HG03354 (cell line): ENCODE data around the gene HAGHL.

Experiments used
- ATAC-seq: cut with Tn5 transposase; IDR thresholded peaks from one replicate; pipeline ENCODE4 v1.9.1; 2021; ENCODE audit warnings: mild to moderate bottlenecking; ENCODE audit not compliant: unreplicated experiment, poor library complexity, severe bottlenecking

Gene HAGHL

DNA sequence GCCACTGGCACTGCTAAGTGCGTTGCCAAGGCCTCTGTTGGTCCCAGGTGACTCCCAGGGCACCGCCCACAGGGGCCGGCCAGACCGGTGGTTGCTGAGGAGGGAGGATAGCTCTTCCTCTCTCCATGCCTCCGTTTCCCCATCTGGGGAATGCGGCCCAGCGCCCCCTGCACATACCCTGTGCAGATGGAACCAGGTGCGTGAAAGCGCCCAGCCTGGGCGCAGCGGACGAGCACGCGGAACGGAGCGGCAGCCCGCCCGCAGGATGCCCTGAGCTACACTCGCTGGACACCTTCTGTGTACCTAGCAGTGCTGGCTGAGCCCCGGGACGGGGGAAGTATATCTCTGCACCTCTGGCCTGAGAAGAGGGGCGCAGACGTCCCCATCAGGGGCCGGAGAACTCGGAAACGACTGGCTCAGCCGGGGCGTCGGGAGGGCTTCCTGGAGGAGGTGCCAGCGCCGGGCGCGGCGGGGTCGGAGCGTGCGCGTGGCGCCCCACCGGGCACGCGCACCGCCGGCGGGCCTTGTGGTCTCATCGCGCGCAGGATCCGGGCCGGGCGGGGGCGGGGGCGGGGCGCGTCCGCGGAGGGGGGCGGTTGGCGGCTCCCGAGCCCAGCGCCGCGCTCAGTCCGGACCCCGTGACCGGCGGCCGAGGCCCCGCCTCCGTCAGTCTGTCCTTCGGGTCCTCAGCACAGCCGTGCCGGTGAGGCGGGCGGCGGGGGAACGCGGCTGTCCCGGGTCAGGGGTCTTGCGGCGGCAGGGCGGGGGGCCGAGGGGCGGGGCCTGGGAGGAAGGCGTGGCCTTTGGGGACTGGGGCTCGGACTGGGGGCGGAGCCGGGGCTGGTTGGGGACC, at the start of gene HAGHL, which contains the start of gene CCDC78:
Gene HAGHL (plus strand): TSS at position 669 of the 853 bp plus-strand sequence. CDS start 404 bp downstream, outside the sequence.
Gene CCDC78 (minus strand): TSS at position 6 of the 853 bp plus-strand sequence. CDS start 76 bp downstream, outside the sequence.
- peak; percentile 39 for ATAC-seq

DNA sequence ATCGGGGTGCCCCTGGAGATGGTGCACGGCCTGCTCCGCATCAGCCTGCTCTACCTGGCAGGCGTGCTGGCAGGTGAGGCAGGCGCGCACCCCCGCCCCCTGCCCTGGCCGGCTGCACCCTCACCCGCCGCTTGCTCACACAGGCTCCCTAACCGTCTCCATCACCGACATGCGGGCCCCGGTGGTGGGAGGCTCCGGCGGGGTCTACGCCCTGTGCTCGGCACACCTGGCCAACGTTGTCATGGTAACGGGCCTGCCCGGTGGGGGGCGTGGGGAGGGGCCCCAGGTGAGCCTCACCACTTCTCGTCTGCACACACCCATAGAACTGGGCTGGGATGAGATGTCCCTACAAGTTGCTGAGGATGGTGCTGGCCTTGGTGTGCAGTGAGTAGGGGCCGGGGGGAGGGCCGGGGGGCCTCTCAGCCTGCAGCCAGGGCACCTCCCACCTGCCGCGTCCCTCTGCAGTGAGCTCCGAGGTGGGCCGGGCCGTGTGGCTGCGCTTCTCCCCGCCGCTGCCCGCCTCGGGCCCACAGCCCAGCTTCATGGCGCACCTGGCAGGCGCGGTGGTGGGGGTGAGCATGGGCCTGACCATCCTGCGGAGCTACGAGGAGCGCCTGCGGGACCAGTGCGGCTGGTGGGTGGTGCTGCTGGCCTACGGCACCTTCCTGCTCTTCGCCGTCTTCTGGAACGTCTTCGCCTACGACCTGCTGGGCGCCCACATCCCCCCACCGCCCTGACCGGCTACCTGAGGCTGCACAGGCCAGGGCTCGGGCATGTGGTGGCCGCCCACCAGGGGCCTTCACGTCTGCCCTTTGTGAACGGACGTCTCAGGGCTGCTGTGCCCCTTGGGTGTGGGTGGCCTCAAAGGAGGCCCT, 49.4 kb upstream of the HAGHL start:
- no peak for ATAC-seq

- no peak for ATAC-seq
These were observed 48.6 kb upstream of the HAGHL start for GRCh38 chr16:678209-678857.

GRCh38 chr16:678858-679813, 47.8 kb upstream of the HAGHL start:
- ATAC-seq, result no peak

DNA sequence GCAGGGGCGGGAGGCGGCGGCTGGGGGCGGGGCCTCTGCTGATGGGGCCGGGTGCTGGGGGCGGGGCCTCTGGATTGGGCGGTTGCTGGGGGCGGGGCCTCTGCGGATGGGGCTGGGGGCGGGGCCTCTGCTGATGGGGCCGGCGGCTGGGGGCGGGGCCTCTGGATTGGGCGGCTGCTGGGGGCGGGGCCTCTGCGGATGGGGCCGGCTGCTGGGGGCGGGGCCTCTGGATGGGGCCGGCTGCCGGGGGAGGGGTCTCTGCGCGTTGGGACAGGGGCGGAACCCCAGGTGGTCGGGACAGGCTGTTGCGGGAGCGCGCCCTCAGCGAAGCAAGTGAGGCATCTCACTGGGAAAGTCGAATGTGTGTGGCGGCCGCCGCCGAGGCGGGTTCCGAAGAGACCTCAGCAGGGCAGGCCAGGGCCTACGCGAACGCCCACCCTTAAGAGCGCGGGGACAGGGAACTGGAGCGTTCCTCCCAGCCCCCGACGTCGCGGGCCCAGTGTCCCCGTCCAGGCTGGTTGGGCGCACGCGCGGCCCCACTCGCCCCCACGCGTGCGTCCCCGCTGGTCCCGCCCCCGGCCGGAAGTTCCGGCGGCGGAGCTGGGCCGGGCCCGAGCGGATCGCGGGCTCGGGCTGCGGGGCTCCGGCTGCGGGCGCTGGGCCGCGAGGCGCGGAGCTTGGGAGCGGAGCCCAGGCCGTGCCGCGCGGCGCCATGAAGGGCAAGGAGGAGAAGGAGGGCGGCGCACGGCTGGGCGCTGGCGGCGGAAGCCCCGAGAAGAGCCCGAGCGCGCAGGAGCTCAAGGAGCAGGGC, 46.9 kb upstream of the HAGHL start, which contains the start of gene STUB1:
Gene STUB1 (plus strand): TSS at position 597 of the 811 bp plus-strand sequence. CDS start 116 bp downstream, at position 713.
- peak; percentile 47 for ATAC-seq

GRCh38 chr16:680625-680945, 46.3 kb upstream of the HAGHL start:
- ATAC-seq, result no peak

DNA sequence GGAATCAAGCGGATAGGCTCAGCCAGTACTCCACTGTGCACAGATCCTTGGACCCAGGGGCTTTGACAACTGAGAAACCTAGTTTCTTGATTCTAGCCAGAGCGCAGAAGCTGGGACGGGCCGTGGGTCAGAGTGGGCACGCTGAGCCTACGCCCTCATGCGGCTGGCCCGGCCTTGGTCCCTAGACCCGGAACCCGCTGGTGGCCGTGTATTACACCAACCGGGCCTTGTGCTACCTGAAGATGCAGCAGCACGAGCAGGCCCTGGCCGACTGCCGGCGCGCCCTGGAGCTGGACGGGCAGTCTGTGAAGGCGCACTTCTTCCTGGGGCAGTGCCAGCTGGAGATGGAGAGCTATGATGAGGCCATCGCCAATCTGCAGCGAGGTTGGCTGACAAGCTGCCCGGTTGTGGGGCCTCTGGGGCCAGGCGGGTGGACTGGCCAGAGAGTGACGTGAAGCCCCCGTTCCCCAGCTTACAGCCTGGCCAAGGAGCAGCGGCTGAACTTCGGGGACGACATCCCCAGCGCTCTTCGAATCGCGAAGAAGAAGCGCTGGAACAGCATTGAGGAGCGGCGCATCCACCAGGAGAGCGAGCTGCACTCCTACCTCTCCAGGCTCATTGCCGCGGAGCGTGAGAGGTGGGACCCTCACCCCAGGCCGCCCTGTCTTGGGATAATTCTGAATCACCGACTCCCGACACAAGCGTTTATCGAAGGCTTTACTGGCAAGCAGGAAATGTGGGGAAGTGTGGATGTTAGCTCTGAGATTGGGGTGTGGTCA, 45.8 kb upstream of the HAGHL start:
- ATAC-seq, result no peak

GRCh38 chr16:681746-682427, 45.0 kb upstream of the HAGHL start:
- no peak for ATAC-seq

- no peak for ATAC-seq
These were observed 44.2 kb upstream of the HAGHL start for GRCh38 chr16:682493-683395.

GRCh38 chr16:683396-684070, 43.4 kb upstream of the HAGHL start:
- no peak for ATAC-seq

DNA sequence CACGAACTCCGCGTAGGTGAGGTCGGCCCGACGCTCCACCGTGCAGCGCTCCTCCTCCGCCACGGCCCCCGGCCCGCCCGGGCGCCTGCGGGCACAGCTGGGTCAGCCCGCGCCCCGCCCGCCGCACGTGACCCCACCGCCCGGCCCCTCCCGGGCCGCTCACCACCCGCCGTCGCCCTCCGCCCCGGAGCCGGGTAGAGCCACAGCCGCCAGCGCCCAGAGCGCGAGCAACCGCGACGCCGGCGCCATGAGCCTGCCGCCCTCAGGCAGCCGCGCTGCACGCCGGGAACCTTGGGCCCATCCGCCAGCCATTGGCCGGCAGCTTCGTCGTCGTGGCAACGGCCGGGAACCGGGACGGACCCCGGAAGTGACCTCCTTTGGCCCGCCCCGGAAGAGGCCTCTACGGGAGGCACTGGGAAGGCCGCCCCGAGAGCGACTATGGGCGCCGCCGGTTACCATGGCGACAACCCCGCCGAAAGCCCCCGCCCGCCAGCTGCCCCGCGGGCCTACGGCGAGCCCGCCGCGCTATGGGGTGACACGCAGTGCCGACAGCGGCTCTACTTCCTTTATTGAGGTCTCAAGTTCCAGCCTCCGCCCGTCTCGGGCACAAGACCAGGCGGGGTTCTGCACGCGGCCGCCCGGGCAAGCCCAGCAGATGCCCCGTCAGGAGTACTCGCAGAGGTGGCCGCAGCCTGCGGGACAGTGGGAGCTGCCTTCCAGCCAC, 42.7 kb upstream of the HAGHL start, which contains the start of gene JMJD8:
Gene JMJD8 (minus strand): TSS at position 264 of the 724 bp plus-strand sequence. CDS start 15 bp downstream, at position 249.
- ATAC-seq, result peak; percentile 62

DNA sequence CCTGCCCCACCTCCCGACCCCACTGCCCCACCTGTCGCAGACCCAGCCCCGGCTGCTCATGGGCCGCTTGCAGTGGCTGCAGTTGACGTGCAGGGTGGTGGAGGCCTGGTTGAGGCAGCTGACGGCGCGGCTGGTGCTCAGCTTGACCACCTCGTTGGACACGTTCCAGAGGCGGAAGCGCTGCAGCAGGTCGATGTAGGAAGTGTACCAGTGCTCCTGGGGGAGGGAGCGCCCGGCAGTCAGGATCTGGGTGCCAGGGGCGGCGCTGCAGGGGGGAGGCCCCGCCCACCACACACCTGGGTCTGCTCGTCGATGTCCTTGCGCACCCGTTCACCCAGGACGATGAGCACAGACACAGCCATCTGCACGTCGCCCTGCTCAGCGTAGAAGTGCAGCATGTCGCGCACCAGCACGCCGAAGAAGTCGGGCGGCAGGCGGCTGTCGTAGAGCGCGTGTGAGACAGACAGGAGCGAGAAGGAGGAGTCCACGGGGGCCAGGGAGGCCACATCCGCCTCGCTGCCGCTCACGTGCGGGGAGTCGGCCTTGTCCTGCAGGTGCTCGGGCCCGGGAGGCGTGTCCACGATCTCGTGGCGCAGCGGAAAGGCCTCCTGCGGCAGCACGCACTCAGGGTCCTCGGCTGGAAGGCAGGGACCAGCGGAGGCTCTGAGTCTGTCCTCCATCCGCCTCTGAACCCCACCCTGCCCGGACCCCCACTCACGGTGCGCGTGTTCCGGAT, 41.8 kb upstream of the HAGHL start:
- ATAC-seq, result no peak

- no peak for ATAC-seq
These were observed 40.9 kb upstream of the HAGHL start for GRCh38 chr16:685967-686366.
